GM11168 (cell line): Measurements from ENCODE around the gene LRMDA.

Experiments
- in situ Hi-C: fragments of 300-500 bp; cut with MboI; formaldehyde crosslinking; loops from one replicate; pipeline ENCODE4 v1.12.0; 2022; ENCODE audit warnings: low sequenced_read_pairs; ENCODE audit not compliant: unreplicated experiment

LRMDA gene

GRCh38 chr10:76071653-76072365, 640.4 kb downstream of the LRMDA start:
- in situ Hi-C loops = no loop called here

DNA sequence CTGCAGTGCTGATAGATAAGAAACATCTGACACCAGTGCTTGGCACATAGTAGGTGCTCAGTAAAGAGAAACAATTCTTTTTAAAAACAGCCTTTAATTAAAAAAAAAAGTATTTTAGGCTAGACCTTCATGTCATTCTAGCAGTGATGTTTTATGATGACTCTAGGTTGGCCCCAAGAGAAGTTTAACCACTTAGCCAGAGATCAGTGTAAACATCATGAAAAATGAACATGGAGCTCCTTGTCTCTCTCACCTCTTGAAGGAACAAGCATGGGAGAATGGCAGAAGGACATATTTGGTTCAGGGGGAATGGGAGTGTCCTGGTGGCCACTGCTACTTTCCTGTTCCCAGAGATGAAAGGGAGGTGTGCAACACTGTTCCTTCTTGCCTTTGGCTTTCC, 641.0 kb downstream of the LRMDA start:
- in situ Hi-C loops = no loop called here

DNA sequence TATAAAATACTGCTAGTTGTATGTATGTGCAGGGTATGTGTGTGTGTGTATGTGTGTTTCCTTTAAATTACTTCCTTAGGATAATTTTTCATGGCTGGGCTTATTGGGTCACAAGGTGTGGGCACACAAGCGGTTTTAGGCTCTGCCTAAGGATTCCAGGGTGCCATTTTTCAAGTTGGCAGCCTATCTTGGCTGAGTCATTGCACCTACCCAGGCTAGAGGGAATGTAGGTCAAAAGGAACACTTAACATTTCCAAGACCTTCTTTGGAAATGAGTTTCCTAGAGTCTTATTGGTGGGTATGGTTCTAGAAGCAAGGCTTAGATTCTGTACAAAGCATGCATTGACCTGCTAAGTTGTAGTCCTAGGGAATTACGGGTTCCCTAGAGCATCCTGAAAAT, 642.1 kb downstream of the LRMDA start:
- in situ Hi-C loops = no loop called here

- in situ Hi-C loops = no loop called here
Measured at GRCh38 chr10:76074659-76075058, 643.2 kb downstream of the LRMDA start.

DNA sequence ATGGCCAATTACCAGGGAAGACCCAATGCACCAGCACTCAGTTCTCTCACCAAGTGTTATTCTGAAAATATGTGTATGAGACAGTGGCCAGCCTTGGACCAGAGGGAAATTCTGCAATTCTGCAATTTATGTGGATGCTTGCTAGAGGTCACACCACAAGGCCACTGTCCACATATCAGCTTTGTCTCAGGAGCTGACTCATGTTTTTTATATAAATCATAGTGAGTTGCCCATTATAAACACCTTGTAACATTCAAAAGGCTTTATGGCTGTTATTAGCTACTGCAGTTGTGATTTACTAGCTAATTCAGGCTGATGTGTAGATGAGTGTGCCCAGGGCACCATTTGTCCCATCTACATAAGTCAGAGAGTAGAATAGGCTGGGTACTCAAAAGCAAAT, 649.0 kb downstream of the LRMDA start:
- in situ Hi-C loops = no loop called here

- in situ Hi-C loops = no loop called here
Measured at GRCh38 chr10:76080991-76081390, 649.6 kb downstream of the LRMDA start.

- in situ Hi-C loops = no loop called here
Measured at GRCh38 chr10:76082232-76082631, 650.8 kb downstream of the LRMDA start.

- in situ Hi-C loops = no loop called here
Measured at GRCh38 chr10:76082956-76083355, 651.5 kb downstream of the LRMDA start.

DNA sequence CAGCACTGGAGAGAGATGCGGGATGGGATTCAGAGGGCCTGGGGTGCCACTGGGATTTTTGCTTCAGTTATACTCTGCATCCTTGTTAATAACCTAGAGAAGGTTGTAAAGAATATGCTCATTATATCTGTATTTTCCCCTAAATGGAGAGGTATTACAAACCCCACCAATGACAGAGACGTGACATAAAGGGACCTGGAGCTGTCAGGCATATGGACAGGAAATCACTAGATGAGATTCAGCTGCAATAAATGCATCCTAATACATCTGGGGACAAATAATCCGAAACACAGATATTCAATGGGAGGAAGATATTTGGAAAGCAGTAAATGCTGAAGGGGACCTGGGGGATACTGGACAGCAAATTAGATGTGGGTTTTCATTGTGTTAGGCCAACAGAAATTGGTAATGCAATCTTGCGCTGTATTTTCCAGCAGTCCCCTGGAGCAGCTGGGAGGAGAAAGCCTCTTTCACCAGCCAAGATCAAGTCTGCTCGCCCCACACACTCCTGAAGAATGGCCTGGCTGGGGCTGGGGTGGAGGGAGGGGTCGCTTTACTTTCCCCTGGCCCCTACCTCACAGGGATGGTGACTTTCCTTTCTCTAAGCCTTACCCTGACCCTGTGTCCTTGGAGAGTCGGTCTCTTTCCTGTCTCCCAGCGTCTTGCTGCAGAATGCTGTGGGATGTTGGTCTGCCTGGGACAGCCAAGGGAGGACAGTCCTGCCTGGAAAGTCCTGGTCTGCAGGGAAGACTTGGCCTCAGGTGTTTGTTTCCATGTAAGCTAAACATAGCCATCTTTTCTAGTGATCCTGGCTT, 653.8 kb downstream of the LRMDA start:
- in situ Hi-C loops = no loop called here

GRCh38 chr10:76085817-76086167, 654.4 kb downstream of the LRMDA start:
- in situ Hi-C loops = no loop called here

GRCh38 chr10:76086170-76086760, 654.8 kb downstream of the LRMDA start:
- in situ Hi-C loops = no loop called here

GRCh38 chr10:76086761-76087639, 655.6 kb downstream of the LRMDA start:
- in situ Hi-C loops = no loop called here

GRCh38 chr10:76088008-76088407, 656.6 kb downstream of the LRMDA start:
- in situ Hi-C loops = no loop called here

GRCh38 chr10:76088980-76089379, 657.6 kb downstream of the LRMDA start:
- in situ Hi-C loops = no loop called here

DNA sequence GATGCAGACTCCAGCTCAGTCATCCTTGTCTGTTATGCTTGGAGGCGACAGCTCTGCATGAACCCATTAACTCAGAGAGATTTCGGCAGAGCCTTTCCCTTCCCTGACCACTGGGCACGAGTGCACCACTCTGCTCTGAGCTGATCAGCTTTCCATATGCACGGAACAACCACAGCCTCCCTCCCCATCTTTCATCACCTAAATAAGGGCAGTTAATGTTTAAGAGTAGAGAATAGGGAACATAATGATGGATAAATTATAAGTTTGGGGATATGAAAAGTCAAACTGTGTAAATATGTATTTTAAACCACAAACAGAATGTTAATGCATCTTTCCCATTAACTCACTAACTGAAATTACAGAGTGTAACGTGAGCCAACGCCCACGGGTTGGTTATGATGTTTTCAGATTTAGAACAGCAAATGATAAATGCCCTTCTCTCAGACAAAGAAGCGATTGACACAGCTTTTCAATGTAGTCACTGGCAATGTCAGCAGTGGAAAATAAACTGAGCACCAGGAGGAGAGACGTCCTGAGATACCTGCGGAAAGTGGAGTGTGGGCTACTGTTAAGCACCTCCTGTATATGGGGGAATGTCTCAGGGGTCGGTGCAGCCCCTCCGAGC, 658.2 kb downstream of the LRMDA start:
- in situ Hi-C loops = no loop called here

DNA sequence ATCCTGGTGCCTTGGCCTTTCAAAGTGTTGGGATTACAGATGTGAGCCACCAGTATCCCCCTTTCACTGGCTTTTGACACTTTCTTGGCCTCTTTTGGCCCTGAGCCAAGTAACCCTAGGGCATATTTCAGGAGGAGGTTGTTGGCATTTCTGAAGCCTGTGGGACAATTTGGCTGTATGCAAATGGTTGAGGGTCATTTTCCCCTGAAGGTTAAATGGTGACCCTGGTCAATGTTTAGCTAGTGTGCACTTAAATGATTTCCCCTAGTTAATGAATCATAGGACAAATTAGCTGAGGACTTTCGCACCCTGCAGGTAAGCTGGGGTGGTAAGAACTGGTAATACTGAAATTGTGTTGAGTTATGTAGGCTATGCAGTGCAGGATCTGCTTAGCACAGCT, 660.5 kb downstream of the LRMDA start:
- in situ Hi-C loops = no loop called here

GRCh38 chr10:76106611-76107010, 675.2 kb downstream of the LRMDA start:
- in situ Hi-C loops = no loop called here

DNA sequence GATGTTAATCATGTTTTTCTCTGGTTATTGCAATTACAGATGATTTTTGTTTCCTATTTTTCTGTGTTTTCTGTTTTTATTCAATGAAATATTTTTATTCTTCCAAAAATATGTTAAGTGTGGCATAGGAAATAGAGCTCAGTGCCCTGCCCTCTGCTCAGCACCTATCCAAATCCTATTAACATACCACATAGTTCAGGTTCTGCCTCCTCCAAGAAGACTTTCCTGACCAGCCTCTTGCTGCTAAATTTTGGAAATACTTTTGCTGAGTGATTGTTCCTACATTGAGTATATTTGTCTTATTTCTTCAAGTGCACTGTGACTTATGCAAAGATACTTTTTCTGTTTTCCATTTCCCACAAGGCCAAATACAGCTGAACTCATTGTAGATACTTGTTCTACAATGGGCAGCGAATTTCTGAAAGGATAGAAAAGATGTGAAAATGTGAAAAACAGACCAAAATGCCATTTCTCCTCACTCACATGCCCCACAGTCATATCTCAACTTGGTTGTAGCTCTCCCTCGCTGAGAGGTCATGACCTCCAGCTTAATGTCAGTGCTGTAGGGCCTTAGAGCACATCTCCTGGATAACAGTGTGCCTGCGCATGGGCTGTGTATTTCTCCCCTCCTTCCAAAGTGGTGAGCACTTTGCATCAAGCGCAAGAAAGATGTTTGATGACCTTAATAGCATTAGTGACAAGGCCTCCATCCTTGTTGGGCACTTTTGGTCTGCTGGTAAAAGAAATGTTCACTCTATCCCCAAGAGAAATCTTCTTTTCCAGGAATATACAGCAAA, 677.3 kb downstream of the LRMDA start:
- in situ Hi-C loops = no loop called here

DNA sequence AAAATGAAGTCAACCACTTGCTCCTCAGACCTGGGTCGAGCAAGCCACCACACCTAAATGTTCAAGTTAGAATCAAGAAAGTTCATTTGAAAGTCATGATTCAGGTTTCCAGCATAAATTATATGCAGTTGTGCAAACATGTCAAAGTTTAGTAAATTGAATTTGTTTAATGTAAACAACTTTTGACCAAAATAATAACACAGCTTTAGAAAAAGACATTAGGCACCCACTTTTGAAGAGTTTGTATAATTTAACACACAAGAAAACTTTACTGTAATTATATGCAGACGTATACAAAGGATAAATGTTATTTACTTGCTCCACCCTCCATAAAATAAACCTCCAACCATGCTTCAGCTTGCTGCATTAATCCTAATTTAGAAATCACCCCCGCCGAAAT, 680.0 kb downstream of the LRMDA start:
- in situ Hi-C loops = no loop called here
